GM13977 (cell line): ENCODE results near the gene UTS2R.

Experiments used
- DNase-seq: peaks from one replicate; pipeline ENCODE4 v3.0.0; 2012; ENCODE audit warnings: low spot score
- CTCF ChIP-seq: IDR thresholded peaks from 2 replicates; pipeline ENCODE4 v1.5.1; 2012; ENCODE audit warnings: mild to moderate bottlenecking, control low read depth; ENCODE audit not compliant: insufficient read depth; ENCODE audit errors: extremely low read depth, missing control alignments
- in situ Hi-C: fragments of 300-500 bp; cut with MboI; formaldehyde crosslinking; loops from one replicate; pipeline ENCODE4 v1.12.0; 2022; ENCODE audit warnings: low sequenced_read_pairs, low pct_unique_long_range_greater_than_20kb, mixed read lengths, inconsistent platforms; ENCODE audit not compliant: unreplicated experiment

Gene UTS2R

DNA sequence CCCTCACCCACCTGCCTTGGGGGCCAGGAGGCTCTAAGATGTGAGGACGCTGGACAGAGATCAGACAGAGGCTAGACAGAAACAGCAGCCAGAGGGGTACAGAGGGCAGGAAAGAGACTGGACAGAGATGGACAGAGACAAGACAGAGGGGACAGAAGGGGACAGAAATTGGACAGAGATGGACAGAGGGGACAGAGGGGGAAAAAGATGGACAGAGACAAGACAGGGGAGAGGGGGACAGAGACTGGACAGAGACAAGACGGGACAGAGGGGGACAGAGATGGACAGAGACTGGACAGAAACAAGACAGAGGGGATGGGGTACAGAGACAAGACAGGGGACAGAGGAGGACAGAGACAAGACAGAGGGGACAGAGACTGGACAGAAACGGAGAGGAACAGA lies 16.1 kb downstream of the UTS2R start:
- no peak for DNase-seq
- in situ Hi-C loops: no loop called here
- TF ChIP-seq CTCF: no peak

- in situ Hi-C loops: no loop called here
- DNase-seq: no peak
- TF ChIP-seq CTCF: no peak
Measured at GRCh38 chr17:82388223-82388921, 16.8 kb downstream of the UTS2R start.

DNA sequence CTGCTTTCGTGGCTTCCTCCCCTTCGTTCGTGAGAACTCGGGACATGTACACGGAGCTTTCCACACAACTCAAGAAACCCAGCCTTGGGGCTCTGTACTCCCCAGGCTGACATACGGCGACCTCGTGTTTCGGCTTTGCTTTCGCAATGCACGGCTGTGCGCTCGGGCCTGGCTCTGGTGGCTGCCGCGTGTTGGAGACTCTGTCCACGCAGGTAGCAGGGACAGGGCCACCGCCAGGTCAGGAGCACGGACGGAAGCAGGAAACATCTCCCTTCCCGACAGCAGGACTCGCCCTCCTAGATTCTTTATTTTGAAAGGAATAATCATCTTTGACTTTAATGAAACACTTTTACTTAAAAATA lies 17.3 kb downstream of the UTS2R start:
- in situ Hi-C loops: no loop called here
- DNase-seq: no peak
- no peak for TF ChIP-seq CTCF

GRCh38 chr17:82389379-82389778 lies 17.8 kb downstream of the UTS2R start:
- in situ Hi-C loops: no loop called here
- no peak for DNase-seq
- TF ChIP-seq CTCF: no peak

- in situ Hi-C loops: no loop called here
- DNase-seq: no peak
- TF ChIP-seq CTCF: no peak
Measured at GRCh38 chr17:82390015-82390859, 18.7 kb downstream of the UTS2R start.

DNA sequence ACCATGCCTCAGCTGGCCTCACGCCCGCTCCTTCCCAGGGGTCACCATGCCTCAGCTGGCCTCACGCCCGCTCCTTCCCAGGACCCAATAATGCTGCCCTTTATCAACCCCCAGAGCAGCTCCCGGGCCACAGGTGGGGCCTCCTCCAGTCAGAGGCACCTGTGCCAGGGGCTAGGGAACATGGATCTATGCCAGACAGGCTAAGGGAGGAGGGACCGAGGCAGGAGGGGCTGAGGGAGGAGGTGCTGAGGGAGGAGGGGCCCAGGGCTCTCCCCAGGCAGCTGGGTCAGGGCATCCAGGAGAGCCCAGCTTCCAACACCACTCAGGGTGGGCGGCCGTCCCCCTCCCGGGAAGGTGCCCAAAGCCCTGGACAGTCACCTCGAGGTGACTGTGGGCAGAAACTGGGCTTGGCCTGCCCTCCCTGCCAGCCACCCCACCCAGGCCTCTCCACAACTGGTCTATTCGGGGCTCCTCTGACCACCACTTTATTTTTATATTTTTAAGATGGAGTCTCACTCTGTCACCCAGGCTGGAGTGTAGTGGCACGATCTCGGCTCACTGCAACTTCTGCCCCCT lies 19.4 kb downstream of the UTS2R start:
- no peak for TF ChIP-seq CTCF
- no peak for DNase-seq
- in situ Hi-C loops: no loop called here
